SIG-M5 (cell line): Measurements from ENCODE around the gene ADM5.

ENCODE experiments used
- DNase-seq: peaks from one replicate; lab custom pipeline; 2025; lab: John Stamatoyannopoulos, UW

ADM5 gene

DNA sequence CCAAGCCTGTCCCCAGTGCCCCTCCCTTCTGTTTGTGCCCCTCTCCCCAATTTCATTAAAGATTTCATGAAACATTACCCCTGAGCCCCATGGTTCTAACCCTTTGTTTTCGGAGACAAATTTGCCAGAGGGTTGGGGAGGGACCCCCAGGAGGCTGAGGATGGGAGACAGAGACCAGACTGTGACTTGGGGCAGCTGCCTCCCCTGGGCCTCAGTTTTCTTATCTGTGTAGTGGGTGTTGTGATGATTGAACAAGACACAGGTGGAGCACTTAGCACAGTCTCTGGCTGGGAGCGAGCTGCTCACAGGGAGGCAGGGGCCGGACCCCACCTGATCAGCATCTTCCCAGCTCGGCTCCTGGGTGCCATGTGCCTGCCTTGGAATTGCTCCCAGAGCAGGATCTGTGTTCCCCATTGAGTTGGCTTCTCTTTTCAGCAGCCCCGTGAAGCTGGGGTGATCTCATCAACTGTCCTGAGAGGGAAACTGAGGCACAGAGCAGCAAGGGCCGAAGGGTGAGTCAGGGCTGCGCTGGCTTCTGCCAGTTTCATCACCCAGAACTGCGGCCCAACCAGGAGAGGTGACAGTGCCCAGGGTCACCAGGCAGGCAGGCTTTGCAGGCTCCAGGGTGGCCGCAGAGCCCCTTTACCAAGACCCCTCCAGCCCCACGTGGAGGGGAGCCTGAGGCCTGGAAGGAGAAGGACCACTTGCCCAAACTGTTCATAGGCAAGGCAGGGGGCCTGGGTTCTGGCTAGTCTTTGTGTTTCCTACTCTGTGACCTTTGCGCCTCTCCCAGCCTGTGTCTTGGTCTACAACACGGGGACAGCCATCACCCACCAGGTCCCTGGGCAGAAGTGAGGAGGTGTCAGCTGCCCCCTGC lies 30.6 kb upstream of the ADM5 start:
- DNase-seq = no peak

DNA sequence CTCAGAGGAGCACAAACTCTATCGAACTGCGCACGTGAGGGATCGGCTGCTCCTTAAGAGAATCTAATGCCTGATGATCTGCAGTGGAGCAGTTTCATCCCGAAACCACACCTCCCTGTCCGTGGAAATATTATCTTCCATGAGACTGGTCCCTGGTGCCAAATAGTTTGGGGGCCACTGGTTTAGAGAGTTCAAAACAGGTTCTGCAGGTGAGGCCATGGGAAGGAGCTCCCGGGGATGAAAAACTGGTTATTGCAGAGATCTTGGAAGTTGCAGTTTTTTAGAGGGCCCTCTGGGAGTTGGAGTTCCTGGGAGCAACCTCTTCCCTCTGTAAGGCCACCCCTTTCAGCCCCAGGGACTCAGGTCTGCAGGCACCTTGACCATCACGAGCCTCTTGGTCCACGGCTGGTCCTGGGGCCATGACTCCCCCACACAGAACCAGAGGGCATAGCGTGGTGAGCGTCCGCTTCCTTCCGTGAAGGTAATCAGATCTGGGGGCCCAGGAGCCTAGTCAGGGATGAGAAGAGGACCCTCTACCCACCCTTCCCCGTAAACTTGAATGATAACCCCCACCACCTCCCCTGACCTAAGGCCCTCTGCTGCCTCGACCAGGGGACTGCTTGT lies 28.9 kb upstream of the ADM5 start:
- DNase-seq = no peak

- DNase-seq = no peak
Measured at GRCh38 chr19:49662011-49662410, 27.4 kb upstream of the ADM5 start.

DNA sequence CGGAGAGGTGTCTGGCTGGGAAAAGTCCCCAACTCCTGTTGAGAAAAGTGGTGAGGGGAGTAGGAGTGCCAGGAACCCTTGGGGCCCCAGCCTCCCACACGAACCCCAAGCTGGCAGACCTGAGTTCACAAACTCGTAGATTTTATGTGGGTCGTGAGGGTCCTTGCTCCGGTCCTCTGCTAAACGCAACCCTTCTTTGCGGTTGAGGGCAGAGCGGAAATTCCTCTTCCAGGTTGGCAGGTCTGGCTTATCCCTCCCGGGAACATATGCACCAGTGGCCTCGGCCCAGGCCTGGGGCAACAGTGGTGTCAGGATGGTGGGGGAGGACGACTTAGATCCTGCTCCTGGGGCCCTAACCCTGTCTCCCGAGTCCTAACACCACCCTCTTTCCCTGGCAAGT lies 26.2 kb upstream of the ADM5 start:
- no peak for DNase-seq

GRCh38 chr19:49664171-49665035 lies 25.0 kb upstream of the ADM5 start:
- DNase-seq = no peak

DNA sequence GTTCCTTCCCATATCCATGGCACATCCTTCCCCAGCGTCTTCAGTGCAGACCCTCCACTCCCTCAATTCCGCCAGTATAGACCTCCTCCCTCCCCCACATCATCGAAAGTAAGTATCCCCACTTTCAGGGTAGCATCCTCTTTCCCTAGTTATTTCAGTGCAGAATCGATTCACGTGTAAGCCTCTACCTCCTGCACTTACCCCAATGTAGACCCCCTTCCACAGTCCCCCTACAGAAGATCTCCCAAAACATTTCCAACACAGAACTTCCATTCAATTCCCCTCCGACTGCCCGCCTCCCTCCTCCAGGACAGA lies 24.4 kb upstream of the ADM5 start:
- no peak for DNase-seq

DNA sequence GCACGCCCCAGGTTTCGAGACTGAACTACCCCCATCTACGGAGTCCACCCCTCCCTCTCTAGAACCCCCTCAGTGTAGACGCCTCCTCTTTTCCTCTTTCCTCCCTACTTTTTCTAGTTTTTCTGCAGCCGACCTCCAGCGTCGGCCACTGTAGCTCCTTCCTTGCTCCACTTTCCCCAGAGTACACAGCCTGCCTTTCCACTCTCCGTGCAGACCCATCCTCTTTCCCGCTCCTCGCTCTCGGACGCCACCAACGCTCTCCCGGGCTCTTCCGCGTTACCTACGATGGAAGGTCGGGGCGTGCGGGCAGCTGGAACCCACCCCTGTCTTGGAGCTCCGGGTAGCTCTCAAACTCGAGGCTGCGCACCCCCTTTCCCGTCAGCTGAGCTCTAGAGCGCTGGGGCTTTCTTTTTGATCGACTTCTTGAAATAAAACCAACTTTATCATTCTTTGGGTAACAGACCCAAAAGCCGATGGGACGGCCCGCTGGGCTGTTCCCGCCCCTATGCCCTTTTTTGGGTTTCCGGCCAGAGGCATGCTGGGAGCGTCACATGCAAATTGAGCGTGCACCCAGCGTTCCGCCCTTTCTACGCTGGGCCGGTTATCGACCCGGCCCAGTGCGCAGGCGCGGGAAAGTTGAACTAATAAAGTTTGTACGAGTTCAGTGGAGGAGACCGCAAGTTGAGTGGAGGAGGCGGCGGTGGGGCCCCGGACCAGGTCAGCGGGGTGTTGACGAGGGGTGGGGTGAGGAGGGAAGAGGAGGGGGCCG lies 23.9 kb upstream of the ADM5 start, which contains the start of the genes BCL2L12 and IRF3:
Gene BCL2L12 (plus strand): TSS at position 583 of the 769 bp plus-strand sequence. CDS start 760 bp downstream, outside the sequence.
Gene IRF3 (minus strand): TSS at position 507 of the 769 bp plus-strand sequence. CDS start 1,019 bp downstream, outside the sequence.
- DNase-seq = peak; percentile 53

- DNase-seq = no peak
Measured at GRCh38 chr19:49666120-49666444, 23.3 kb upstream of the ADM5 start.

- DNase-seq = no peak
Measured at GRCh38 chr19:49667473-49667872, 21.9 kb upstream of the ADM5 start.

- DNase-seq = no peak
Measured at GRCh38 chr19:49669516-49669915, 19.9 kb upstream of the ADM5 start.

- no peak for DNase-seq
Measured at GRCh38 chr19:49672131-49672919, 17.1 kb upstream of the ADM5 start.

DNA sequence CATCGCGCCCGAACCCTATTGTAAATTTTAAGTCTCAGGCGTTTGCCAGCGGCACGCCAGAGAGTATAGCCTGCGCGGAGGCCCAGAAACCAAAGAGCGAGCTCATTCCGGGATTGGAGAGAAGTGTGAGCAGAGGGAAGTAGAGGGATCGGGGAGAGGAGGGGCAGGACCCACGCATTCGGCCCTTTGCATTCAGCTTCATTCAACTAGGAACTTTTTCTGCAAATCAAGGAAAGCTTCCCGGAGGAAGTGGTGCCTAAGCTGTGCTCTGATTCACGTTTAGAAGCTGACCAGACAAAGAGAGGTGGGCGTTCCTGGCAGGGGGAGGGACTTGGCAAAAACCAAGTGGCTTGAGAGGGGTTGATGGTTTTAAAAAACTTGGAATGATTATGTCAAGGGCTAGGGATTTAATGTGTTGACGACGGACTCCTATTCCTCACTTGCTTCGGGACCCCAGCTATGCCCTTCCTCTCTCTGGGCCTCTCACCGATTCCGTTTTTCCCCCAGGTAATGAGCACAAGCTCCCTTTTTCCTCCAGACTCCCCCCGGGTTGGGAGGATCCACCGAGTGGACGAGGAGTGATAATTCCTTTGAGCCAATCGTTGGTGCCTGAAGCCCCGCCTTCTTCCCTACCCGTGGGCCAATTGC lies 13.1 kb upstream of the ADM5 start:
- DNase-seq = no peak

GRCh38 chr19:49676784-49677230 lies 12.6 kb upstream of the ADM5 start:
- peak; percentile 95 for DNase-seq

DNA sequence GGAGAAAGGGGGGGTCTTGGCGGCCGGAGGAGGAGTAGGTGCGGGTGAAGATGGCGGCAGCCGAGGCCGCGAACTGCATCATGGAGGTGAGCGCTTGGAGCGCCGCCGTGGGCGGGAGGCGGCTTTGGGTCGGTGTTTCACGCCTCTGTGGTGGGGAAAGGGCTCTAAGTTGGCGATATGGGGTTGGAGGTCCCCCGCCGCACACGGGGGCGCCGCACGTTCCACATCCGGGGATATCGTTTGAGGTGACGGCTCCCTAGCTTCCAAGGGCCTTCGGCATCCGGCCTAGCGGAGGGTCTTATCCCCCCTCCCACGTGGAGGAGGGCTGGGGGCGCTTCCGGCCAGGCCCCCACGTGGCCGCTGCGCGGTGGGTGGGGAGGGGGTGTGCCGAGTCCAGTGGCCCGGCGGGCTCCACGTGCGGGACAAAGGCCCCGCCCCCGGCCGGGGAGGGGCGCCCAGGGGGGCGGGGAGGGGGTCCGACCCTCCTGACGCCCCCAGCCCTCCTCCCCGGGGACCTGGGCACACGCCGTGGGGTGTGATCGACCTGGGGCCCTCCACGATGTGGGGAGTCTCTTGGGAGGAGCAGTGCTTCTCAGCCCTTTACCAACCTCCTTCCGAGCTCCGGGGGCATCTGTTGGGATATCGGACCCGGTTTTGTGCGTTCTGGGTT lies 12.0 kb upstream of the ADM5 start, which contains the start of gene PRMT1:
Gene PRMT1 (plus strand): TSS at position 41 of the 670 bp plus-strand sequence. CDS start 10 bp downstream, at position 51.
- DNase-seq = no peak

DNA sequence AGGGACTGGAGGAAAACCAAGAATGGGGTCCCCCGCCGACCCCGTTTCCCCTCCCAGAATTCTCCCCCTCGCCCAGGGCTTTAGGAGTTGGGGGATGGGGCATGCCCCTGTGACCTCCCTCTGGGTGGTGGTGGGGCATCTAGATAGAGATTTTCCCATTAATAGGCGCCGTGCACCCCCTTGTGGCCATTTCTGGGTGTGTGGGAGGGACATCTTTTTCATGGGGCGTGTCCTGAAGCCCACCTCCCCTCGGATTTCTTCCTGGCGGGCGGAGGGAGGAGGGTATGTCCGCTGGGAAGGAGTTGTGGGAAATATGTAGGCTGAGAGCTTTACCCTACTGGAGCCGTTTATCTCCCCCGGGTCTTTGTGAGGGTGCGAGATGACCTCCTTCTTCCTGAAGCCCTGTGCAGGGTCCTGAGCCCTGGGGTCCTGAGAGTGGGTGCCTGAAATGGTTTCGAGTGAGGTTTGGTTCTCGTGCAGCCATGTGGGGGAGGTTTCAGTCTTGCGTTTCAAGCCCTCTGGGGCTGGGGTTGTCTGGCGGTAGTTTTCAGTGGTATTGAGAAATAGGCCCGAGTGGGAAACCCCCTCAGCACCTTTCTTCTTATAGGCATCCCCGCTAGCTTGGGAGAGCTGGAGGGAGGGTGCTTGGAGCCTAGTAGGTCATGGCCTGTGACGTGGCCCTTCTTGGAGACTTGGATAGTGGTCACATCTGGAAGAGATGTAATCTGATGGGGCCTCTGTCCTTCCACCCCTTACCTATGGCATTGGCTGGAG lies 11.3 kb upstream of the ADM5 start:
- DNase-seq = no peak

DNA sequence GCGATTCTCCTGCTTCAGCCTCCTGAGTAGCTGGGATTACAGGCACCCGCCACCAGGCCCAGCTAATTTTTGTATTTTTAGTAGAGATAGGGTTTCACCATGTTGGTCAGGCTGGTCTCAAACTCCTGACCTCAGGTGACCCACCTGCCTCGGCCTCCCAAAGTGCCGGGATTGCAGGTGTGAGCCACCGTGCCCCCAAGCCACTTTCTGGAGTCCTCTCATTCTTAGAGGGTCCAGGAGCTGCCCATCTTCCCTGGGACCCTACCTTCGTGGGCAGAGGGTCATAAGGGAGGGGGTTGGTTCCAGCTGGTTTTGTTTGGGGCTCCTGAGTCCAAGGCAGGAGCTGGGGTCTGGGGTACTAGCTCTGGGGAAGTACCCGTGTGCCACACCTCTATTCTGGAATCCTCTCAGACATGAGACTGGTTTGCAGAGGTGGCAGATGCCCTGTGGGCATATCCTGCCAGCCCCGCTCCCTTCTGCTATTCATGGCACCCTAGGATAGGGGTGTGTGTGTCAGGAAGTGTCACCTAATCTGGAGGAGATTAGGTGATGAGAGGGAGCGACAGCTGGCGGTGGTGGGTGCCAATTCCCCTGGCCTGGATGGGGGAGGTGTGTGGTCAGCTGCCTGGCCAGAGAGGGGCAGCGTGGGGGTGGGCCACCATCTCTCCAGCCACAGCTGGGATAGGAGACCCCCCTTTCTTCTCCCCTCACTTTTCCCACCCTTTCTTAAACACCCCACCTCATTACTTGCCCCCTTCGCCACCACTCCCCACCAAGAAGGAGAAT lies 10.2 kb upstream of the ADM5 start:
- no peak for DNase-seq

DNA sequence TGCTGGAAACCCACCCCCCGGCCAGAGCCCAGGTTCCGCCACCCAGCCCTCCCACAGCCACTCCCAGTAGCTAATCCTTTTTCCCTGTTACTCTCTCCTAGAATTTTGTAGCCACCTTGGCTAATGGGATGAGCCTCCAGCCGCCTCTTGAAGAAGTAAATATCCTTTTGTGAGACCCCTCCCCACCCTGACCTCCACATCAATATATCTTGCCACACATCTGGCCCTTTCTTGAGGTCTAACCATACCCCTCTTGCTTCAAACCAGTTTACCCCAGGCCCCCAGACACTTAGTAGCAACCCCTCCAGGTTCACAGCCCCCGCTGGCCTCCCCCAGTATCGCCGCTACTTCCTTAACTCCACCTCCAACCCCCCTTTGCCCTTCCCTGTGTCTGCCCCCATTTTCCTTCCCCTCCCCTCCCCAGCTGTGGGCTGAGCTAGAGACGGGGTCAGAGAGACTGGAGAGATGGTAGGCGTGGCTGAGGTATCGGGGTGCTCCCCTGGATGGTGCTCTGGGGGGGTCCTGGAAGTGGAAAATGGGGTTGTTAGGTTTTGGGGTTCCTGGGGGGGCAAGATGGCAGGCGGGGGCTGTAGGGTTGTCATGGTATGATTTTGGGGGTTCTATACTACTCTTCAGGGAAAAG lies 9.5 kb upstream of the ADM5 start:
- no peak for DNase-seq
